NT2/D1 (cell line): Measurements from ENCODE around the gene DYRK1B.
"Not testable (repeated sequence)": the region's sequence is repeated elsewhere in the genome, so short reads cannot be mapped to it uniquely, and the experiment has no call there.

Experiments used
- SUZ12 ChIP-seq: IDR thresholded peaks from 2 replicates; pipeline ENCODE4 v1.6.1; 2011; ENCODE audit not compliant: insufficient read length, insufficient read depth; ENCODE audit errors: extremely low read depth
- ZNF274 ChIP-seq: IDR thresholded peaks from 2 replicates; pipeline ENCODE4 v1.6.1; 2011; ENCODE audit warnings: mild to moderate bottlenecking, low read depth, low read length

DNA sequence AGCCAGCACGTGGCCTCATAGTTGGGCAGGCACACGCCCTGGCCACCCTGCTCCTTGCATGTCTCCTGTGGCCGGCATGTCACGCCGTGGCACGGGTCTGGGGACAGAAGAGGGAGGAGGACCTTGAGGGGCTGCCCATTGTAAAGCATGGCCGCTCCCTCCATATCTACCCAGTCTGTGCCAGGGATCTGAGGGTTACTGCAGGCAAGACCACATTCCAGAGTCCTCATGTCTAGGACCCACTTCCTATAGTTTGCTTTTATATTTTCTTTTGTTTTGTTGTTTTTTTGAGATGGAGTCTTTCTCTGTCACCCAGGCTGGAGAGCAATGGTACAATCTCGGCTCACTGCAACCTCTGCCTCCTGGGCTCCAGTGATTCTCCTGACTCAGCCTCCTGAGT lies 45.8 kb upstream of the DYRK1B start:
- not testable (repeated sequence) for TF ChIP-seq ZNF274, SUZ12
